Breast epithelium (tissue), 4 donors: ENCODE data around the gene LTBP2. TPM values are rescaled to one million over a fixed set of nuclear protein-coding genes. Genes with fewer than 3 reads are reported as not detected.
A peak's percentile ranks its signal among the peaks of the same experiment; 100 is the strongest.

Experiments
- DNase-seq, 2 donors: peaks; one replicate each; pipeline ENCODE4 v3.0.0-alpha.2; 2019; ENCODE audit warnings: low spot score in 2 of 2
- H3K27ac ChIP-seq, 2 donors: fragments of 200-600 bp; sonication (generic) in 1 of 2; one replicate each; pipeline ENCODE4 v1.5.1; 2016 to 2019; ENCODE audit warnings: mild to moderate bottlenecking in 1 of 2
- H3K27me3 ChIP-seq, 2 donors: fragments of 200-600 bp; sonication (generic) in 1 of 2; one replicate each; pipeline versions ENCODE4 v1.5.1 to v1.6.0; 2017 to 2019; ENCODE audit warnings: control low read depth in 1 of 2, mild to moderate bottlenecking in 1 of 2
- H3K36me3 ChIP-seq: fragments of 200-600 bp; one replicate; pipeline ENCODE4 v1.5.1; 2019
- H3K4me1 ChIP-seq, 2 donors: fragments of 200-600 bp; sonication (generic); one replicate each; pipeline ENCODE4 v1.5.1; 2016 to 2019; ENCODE audit warnings: control low read depth in 1 of 2
- H3K4me3 ChIP-seq, 3 donors: fragments of 200-600 bp; sonication (generic); 1 replicate in 2 of 3; 2 replicates in 1 of 3; pipeline ENCODE4 v1.5.1; 2016 to 2019; ENCODE audit warnings: mild to moderate bottlenecking in 3 of 3, moderate library complexity in 2 of 3
- H3K9me3 ChIP-seq, 2 donors: fragments of 200-600 bp; sonication (generic) in 1 of 2; one replicate each; pipeline ENCODE4 v1.5.1; 2016 to 2019; ENCODE audit warnings: control low read depth in 1 of 2
- POLR2A ChIP-seq: fragments of 450-650 bp; IDR thresholded peaks from one replicate; pipeline ENCODE4 v1.6.1; 2016; ENCODE audit warnings: antibody characterized with exemption, mild to moderate bottlenecking, moderate library complexity
- POLR2AphosphoS5 ChIP-seq, 3 donors: sonication (generic); formaldehyde crosslinking; IDR thresholded peaks; one replicate each; pipeline ENCODE4 v1.6.1; 2017; ENCODE audit warnings: antibody characterized with exemption in 3 of 3
- intact Hi-C: fragments of 100-400 bp; cut with DNase I; formaldehyde crosslinking; loops from one replicate; pipeline ENCODE4 v1.15.1; 2023; ENCODE audit warnings: low total_unique reads
- total RNA-seq, 3 donors: library from RNA; depleted of rRNA; stranded (reverse); fragments of >200 nt; gene quantifications; one replicate each; pipeline ENCODE4 v1.1.0, GENCODE V29; 2016
- TF ChIP-seq, protein P1 (sequence below), 3 donors: fragments of 450-650 bp; IDR thresholded peaks; one replicate each; pipeline ENCODE4 v1.5.1; 2016 to 2017; ENCODE audit warnings: antibody characterized with exemption in 3 of 3, mild to moderate bottlenecking in 3 of 3, moderate library complexity in 3 of 3

The LTBP2 gene
- total RNA-seq, 3 donors from 2014 or later = 34.7 to 91.1 (median 79.0) TPM

DNA sequence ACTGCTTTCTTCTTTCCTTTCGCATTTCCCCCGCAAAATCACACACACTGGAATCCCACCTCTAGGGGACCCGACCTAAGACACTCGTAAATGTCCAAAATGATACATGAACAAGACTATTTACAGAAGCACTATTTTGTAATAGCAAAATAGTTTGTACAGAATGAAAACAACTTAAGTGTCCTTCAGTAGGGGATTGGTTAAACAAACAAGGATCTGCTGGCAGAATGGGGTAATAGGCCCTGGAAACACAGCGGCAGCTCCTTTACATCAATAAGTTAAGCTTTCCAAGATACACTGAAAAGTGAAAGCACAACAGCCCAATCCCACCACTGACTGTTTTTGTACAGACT is 48.8 kb downstream of the LTBP2 start:
- Histone ChIP-seq H3K4me3 (no peak overlapping the region), H3K27ac (peak overlapping the region in 1 of 2 donors; percentile 1), H3K9me3 (no peaks in the 10 kb centered on the region), H3K27me3 (no peaks in the 10 kb centered on the region), H3K4me1 (peaks cover 0 to 2% of the 10 kb centered on the region in 2 donors), H3K36me3 (no peaks in the 10 kb centered on the region)
- no peak for DNase-seq
- intact Hi-C loops = no loop called here
- TF ChIP-seq, protein P1, sequence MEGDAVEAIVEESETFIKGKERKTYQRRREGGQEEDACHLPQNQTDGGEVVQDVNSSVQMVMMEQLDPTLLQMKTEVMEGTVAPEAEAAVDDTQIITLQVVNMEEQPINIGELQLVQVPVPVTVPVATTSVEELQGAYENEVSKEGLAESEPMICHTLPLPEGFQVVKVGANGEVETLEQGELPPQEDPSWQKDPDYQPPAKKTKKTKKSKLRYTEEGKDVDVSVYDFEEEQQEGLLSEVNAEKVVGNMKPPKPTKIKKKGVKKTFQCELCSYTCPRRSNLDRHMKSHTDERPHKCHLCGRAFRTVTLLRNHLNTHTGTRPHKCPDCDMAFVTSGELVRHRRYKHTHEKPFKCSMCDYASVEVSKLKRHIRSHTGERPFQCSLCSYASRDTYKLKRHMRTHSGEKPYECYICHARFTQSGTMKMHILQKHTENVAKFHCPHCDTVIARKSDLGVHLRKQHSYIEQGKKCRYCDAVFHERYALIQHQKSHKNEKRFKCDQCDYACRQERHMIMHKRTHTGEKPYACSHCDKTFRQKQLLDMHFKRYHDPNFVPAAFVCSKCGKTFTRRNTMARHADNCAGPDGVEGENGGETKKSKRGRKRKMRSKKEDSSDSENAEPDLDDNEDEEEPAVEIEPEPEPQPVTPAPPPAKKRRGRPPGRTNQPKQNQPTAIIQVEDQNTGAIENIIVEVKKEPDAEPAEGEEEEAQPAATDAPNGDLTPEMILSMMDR (IDR thresholded peaks at IDR 0.05) = no peak
- TF ChIP-seq POLR2AphosphoS5 (IDR thresholded peaks at IDR 0.05) (no peak), POLR2A (no peak)

DNA sequence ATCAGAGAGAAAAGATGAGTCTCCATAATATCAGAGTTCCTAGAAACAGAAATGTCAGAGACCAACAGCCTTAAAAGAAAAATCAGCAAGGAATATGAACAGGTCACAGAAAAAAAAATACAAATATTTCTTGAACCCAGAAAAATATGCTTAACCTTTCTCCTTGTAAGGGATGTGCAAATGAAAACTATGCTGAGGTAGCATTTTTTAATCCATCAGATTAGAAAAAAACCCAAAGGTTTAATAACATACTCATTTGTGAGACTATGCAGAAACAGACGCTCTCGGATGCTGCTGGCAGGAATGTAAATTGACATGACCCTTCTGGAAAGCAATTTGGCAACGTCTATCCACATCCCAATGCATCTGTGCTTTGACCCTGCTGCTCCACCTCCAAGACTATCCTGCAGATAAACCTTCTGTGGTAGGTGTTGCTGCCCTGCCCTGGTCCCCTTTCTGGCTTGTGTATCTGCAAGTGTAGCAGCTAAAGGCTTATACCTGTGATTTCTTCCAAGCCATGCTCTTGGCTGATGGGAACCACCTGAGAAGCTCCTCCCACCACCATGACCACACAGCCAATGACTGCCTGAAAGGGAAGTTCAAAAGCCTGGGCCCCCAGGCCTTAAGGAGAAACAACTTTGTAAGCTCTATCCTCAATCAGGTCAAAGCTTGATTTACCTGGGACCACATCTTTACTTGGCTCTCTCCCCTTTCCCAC is 49.4 kb downstream of the LTBP2 start:
- Histone ChIP-seq H3K9me3 (no peaks in the 10 kb centered on the region), H3K36me3 (no peaks in the 10 kb centered on the region), H3K27me3 (no peaks in the 10 kb centered on the region), H3K4me3 (no peak overlapping the region), H3K4me1 (no peaks in the 10 kb centered on the region), H3K27ac (peak overlapping the region in 1 of 2 donors; percentile 1)
- no peak for TF ChIP-seq POLR2AphosphoS5 (IDR thresholded peaks at IDR 0.05)
- TF ChIP-seq POLR2A = no peak
- TF ChIP-seq, protein P1 (IDR thresholded peaks at IDR 0.05) = no peak
- intact Hi-C loops = no loop called here
- DNase-seq = no peak

DNA sequence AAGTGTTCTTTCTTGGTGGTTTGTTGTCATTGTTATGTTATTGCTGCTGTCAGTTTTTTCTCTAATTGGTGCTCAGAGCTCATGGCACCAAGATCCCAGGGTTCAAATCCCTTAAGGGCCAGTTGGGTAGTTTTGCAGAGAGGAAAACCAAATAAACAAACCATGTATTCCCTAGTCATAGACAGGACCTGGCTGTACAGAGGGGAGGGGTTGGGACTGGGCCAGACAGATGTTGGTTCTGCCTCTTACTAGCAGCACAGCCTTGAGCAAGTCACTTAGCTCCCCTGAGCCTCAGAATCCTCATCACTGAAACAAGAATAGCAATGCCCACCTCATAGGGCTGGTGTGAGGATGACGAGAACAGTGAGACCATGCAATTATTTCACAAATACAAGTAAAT is 53.4 kb downstream of the LTBP2 start:
- no peaks in the 10 kb centered on the region for H3K4me1 ChIP-seq
- H3K27ac ChIP-seq = no peak overlapping the region
- H3K4me3 ChIP-seq = no peak overlapping the region
- intact Hi-C loops = no loop called here
- no peaks in the 10 kb centered on the region for H3K9me3 ChIP-seq
- H3K27me3 ChIP-seq = no peaks in the 10 kb centered on the region
- DNase-seq = no peak
- H3K36me3 ChIP-seq = no peaks in the 10 kb centered on the region
- TF ChIP-seq POLR2A = no peak
- TF ChIP-seq, protein P1 (IDR thresholded peaks at IDR 0.05) = no peak
- no peak for TF ChIP-seq POLR2AphosphoS5 (IDR thresholded peaks at IDR 0.05)

DNA sequence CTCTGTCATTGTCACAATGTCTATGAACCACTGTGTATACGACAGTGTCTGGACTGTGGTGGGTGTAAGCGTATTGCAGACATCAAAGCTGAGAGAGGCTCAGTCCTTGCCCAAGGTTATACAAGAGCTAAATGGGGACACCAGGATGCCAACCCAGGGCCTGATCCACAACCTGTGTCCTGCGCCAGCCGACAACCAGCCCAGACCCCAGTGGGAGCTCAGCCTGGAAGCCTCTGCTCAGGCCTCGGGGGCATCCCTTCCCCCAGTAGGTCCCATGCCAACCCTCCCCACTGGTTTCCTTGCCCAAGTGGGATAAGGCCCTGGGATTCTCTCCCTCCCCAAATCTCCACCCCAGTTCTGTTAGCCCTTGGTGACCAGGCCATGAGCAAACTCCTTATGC is 54.3 kb downstream of the LTBP2 start:
- H3K4me3 ChIP-seq = no peak overlapping the region
- peaks cover 0 to under 1% of the 10 kb centered on the region in 2 donors for H3K4me1 ChIP-seq
- no peaks in the 10 kb centered on the region for H3K36me3 ChIP-seq
- H3K27ac ChIP-seq = peak overlapping the region; percentile 22 to 48
- TF ChIP-seq POLR2A = no peak
- TF ChIP-seq POLR2AphosphoS5 (IDR thresholded peaks at IDR 0.05) = no peak
- no peaks in the 10 kb centered on the region for H3K9me3 ChIP-seq
- no peak for DNase-seq
- no peaks in the 10 kb centered on the region for H3K27me3 ChIP-seq
- intact Hi-C loops = no loop called here

DNA sequence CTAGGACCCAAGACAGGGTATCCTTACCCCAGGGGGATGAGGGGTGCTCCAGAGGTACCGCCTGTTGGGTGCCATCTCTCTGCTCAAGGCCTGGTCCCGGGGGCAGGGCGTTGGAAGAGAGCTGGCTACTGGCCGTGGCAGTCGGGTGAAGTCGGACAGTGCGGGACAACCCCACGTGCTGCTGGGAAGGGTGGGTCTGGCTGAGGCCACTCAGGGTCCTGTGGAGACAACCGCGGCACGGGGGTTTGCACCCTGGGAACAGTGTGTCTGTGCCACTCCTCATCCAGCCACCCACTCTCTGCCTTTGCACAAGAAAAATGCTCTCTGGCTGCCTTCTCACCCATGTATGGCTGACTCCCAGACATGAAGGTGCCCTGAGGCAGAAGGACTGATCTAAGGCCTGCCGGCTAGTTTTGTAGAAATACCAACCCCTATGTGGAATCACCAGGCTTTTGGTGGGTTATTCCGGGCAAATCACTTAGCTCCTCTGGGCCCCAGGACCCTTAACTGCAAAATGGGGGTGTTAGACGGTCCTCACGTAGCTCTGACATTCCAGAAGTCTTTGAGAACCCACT is 56.5 kb downstream of the LTBP2 start:
- intact Hi-C loops = no loop called here
- peak overlapping the region in 1 of 2 donors; percentile 19 for H3K27ac ChIP-seq

More for the DNA sequence above, 56.5 kb downstream of the LTBP2 start:
- TF ChIP-seq, protein P1 (IDR thresholded peaks at IDR 0.05) = no peak
- no peak for TF ChIP-seq POLR2A
- Histone ChIP-seq H3K4me3 (no peak overlapping the region), H3K9me3 (no peaks in the 10 kb centered on the region), H3K27me3 (no peaks in the 10 kb centered on the region), H3K4me1 (peaks cover 7 to 9% of the 10 kb centered on the region in 2 donors), H3K36me3 (no peaks in the 10 kb centered on the region)
- no peak for DNase-seq
